NB4 (cell line): ENCODE results near the gene VIM.

Experiments used
- CTCF ChIP-seq: IDR thresholded peaks from one replicate; pipeline ENCODE4 v1.5.1; 2012; ENCODE audit warnings: low read depth, low read length
- POLR2A ChIP-seq: IDR thresholded peaks from 2 replicates; pipeline ENCODE4 v1.6.1; 2011; ENCODE audit warnings: mild to moderate bottlenecking; ENCODE audit not compliant: insufficient read length; ENCODE audit errors: extremely low read depth

- TF ChIP-seq CTCF (no peak), POLR2A (no peak)
These were observed 58.8 kb downstream of the VIM start for GRCh38 chr10:17286562-17287550.
